Activated naive CD8-positive, alpha-beta T cell (primary cell): ENCODE measurements around the gene PDGFRA.

Experiments
- H3K27ac Mint-ChIP-seq: one replicate; pipeline ENCODE4 v1.8.0; 2021; ENCODE audit warnings: mixed read lengths
- H3K27me3 Mint-ChIP-seq: one replicate; pipeline ENCODE4 v1.8.0; 2021; ENCODE audit warnings: mixed read lengths
- H3K36me3 Mint-ChIP-seq: one replicate; pipeline ENCODE4 v1.8.0; 2021; ENCODE audit warnings: mixed read lengths
- H3K4me1 Mint-ChIP-seq: one replicate; pipeline ENCODE4 v1.8.0; 2021; ENCODE audit warnings: low read depth, mixed read lengths
- H3K4me3 Mint-ChIP-seq: one replicate; pipeline ENCODE4 v1.8.0; 2021; ENCODE audit warnings: mild to moderate bottlenecking, mixed read lengths
- H3K9me3 Mint-ChIP-seq: one replicate; pipeline ENCODE4 v1.8.0; 2021; ENCODE audit warnings: low read depth, mixed read lengths

The PDGFRA gene

GRCh38 chr4:54218736-54219135 lies 10.4 kb upstream of the PDGFRA start:
- H3K4me3 Mint-ChIP-seq: no peak overlapping the region
- no peaks in the 10 kb centered on the region for H3K36me3 Mint-ChIP-seq
- peaks cover 15% of the 10 kb centered on the region for H3K27me3 Mint-ChIP-seq
- no peak overlapping the region for H3K27ac Mint-ChIP-seq
- H3K9me3 Mint-ChIP-seq: no peaks in the 10 kb centered on the region
- H3K4me1 Mint-ChIP-seq: peaks cover 4% of the 10 kb centered on the region

- Mint-ChIP-seq H3K4me3 (peak overlapping the region; percentile 83), H3K4me1 (peaks cover 38% of the 10 kb centered on the region), H3K27me3 (peaks cover 41% of the 10 kb centered on the region), H3K27ac (no peak overlapping the region), H3K36me3 (no peaks in the 10 kb centered on the region), H3K9me3 (no peaks in the 10 kb centered on the region)
These were observed 4.0 kb upstream of the PDGFRA start for GRCh38 chr4:54224996-54225597.

- Mint-ChIP-seq H3K27me3 (peaks cover 41% of the 10 kb centered on the region), H3K36me3 (no peaks in the 10 kb centered on the region), H3K9me3 (no peaks in the 10 kb centered on the region), H3K4me3 (peak overlapping the region; percentile 83), H3K27ac (no peak overlapping the region), H3K4me1 (peaks cover 41% of the 10 kb centered on the region)
These were observed 3.3 kb upstream of the PDGFRA start for GRCh38 chr4:54225598-54226403.

- Mint-ChIP-seq H3K4me1 (peaks cover 44% of the 10 kb centered on the region), H3K27ac (no peak overlapping the region), H3K27me3 (peaks cover 40% of the 10 kb centered on the region), H3K4me3 (peak overlapping the region; percentile 83), H3K36me3 (no peaks in the 10 kb centered on the region), H3K9me3 (no peaks in the 10 kb centered on the region)
These were observed 2.5 kb upstream of the PDGFRA start for GRCh38 chr4:54226404-54227255.

- Mint-ChIP-seq H3K27me3 (peaks cover 43% of the 10 kb centered on the region), H3K4me3 (peak overlapping the region; percentile 83), H3K4me1 (peaks cover 47% of the 10 kb centered on the region), H3K27ac (no peak overlapping the region), H3K36me3 (no peaks in the 10 kb centered on the region), H3K9me3 (no peaks in the 10 kb centered on the region)
These were observed 1.6 kb upstream of the PDGFRA start for GRCh38 chr4:54227256-54228055.

GRCh38 chr4:54228056-54228527 lies 1.0 kb upstream of the PDGFRA start:
- no peaks in the 10 kb centered on the region for H3K9me3 Mint-ChIP-seq
- H3K4me3 Mint-ChIP-seq: peak overlapping the region; percentile 83
- H3K27me3 Mint-ChIP-seq: peaks cover 39% of the 10 kb centered on the region
- no peaks in the 10 kb centered on the region for H3K36me3 Mint-ChIP-seq
- no peak overlapping the region for H3K27ac Mint-ChIP-seq
- H3K4me1 Mint-ChIP-seq: peaks cover 47% of the 10 kb centered on the region

- Mint-ChIP-seq H3K4me1 (peaks cover 47% of the 10 kb centered on the region), H3K4me3 (peak overlapping the region; percentile 83), H3K27me3 (peaks cover 36% of the 10 kb centered on the region)
These were observed 547 bp upstream of the PDGFRA start for GRCh38 chr4:54228546-54228945.

GRCh38 chr4:54229631-54230483 lies 764 bp downstream of the PDGFRA start:
- Mint-ChIP-seq H3K36me3 (no peaks in the 10 kb centered on the region), H3K9me3 (no peaks in the 10 kb centered on the region), H3K27me3 (peaks cover 35% of the 10 kb centered on the region), H3K27ac (no peak overlapping the region), H3K4me3 (peak overlapping the region; percentile 23), H3K4me1 (peaks cover 55% of the 10 kb centered on the region)

More at GRCh38 chr4:54228546-54228945, 547 bp upstream of the PDGFRA start:
- Mint-ChIP-seq H3K9me3 (no peaks in the 10 kb centered on the region), H3K27ac (no peak overlapping the region), H3K36me3 (no peaks in the 10 kb centered on the region)

GRCh38 chr4:54230484-54231418 lies 1.7 kb downstream of the PDGFRA start:
- H3K27me3 Mint-ChIP-seq: peaks cover 36% of the 10 kb centered on the region
- no peaks in the 10 kb centered on the region for H3K36me3 Mint-ChIP-seq
- H3K9me3 Mint-ChIP-seq: no peaks in the 10 kb centered on the region
- peak overlapping the region; percentile 27 for H3K4me3 Mint-ChIP-seq
- H3K4me1 Mint-ChIP-seq: peaks cover 50% of the 10 kb centered on the region
- H3K27ac Mint-ChIP-seq: no peak overlapping the region

- Mint-ChIP-seq H3K4me1 (peaks cover 44% of the 10 kb centered on the region), H3K36me3 (no peaks in the 10 kb centered on the region), H3K4me3 (no peak overlapping the region), H3K9me3 (no peaks in the 10 kb centered on the region), H3K27me3 (peaks cover 33% of the 10 kb centered on the region), H3K27ac (no peak overlapping the region)
These were observed 2.3 kb downstream of the PDGFRA start for GRCh38 chr4:54231419-54231767.

- Mint-ChIP-seq H3K27me3 (peaks cover 30% of the 10 kb centered on the region), H3K27ac (no peak overlapping the region), H3K4me1 (peaks cover 40% of the 10 kb centered on the region), H3K36me3 (no peaks in the 10 kb centered on the region), H3K4me3 (peak overlapping the region; percentile 57), H3K9me3 (no peaks in the 10 kb centered on the region)
These were observed 2.9 kb downstream of the PDGFRA start for GRCh38 chr4:54231768-54232688.

GRCh38 chr4:54233277-54233696 lies 4.2 kb downstream of the PDGFRA start:
- Mint-ChIP-seq H3K4me3 (peak overlapping the region; percentile 87), H3K27me3 (peaks cover 27% of the 10 kb centered on the region), H3K4me1 (peaks cover 27% of the 10 kb centered on the region), H3K9me3 (no peaks in the 10 kb centered on the region), H3K36me3 (no peaks in the 10 kb centered on the region), H3K27ac (no peak overlapping the region)
